NCI-H2081 treated with DMSO at 0.1 percent for 48 hours (cell line): Measurements from ENCODE around the gene CAPN13.

Experiments
- DNase-seq: peaks from one replicate; lab custom pipeline; 2025; lab: John Stamatoyannopoulos, UW

The CAPN13 gene

DNA sequence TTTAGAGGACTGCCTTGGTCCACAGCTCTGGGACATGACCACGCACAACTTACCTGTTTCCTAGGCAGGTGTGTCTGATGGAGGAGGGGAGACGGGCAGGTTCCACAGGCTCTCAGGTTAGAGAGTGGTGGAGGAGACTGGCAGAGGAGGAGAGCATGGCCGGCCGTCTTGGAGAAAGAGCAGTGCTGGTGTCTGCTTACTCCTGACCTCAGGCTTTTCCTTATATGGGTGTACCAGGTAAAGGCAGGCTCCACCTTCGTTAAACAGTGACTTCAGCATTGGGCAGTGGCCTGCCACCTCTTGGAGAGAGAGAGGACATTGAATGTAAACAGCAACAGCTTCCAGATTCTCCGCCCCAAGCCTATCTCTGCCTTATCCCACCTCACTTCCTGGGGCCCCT lies at the start of gene CAPN13:
Gene CAPN13 (minus strand): TSS at position 198 of the 400 bp plus-strand sequence. CDS start 20,121 bp downstream, outside the sequence.
- no peak for DNase-seq

DNA sequence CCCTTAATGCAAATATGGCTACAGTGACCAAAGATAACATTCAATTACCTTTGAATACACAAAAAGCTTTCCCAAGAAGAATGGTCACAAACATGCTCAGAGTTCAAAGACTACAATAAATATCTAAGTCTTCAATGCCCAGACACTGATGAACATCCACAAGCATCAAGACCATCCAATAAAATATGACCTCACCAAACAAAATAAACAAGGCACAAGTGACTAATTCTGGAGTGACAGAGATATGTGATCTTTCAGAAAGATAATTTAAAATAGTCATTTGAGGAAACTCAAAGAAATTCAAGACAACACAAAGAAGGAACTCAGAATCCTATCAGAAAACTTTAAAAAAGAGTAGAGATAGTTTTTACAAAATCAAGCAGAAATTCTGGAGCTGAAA lies 40.6 kb upstream of the CAPN13 start:
- no peak for DNase-seq

GRCh38 chr2:30847329-30847728 lies 40.1 kb upstream of the CAPN13 start:
- DNase-seq = no peak

GRCh38 chr2:30828586-30828985 lies 21.3 kb upstream of the CAPN13 start:
- DNase-seq = no peak

GRCh38 chr2:30826916-30827315 lies 19.7 kb upstream of the CAPN13 start:
- DNase-seq = no peak

GRCh38 chr2:30826481-30826880 lies 19.2 kb upstream of the CAPN13 start:
- no peak for DNase-seq

- no peak for DNase-seq
These were observed 16.2 kb upstream of the CAPN13 start for GRCh38 chr2:30823452-30823851.

GRCh38 chr2:30821960-30822359 lies 14.7 kb upstream of the CAPN13 start:
- DNase-seq = no peak

GRCh38 chr2:30820381-30821055 lies 13.3 kb upstream of the CAPN13 start:
- no peak for DNase-seq

- no peak for DNase-seq
These were observed 2.7 kb upstream of the CAPN13 start for GRCh38 chr2:30809938-30810337.

- DNase-seq = no peak
These were observed 1.4 kb upstream of the CAPN13 start for GRCh38 chr2:30808695-30809094.

- DNase-seq = no peak
These were observed 4.0 kb downstream of the CAPN13 start for GRCh38 chr2:30803281-30803680.

DNA sequence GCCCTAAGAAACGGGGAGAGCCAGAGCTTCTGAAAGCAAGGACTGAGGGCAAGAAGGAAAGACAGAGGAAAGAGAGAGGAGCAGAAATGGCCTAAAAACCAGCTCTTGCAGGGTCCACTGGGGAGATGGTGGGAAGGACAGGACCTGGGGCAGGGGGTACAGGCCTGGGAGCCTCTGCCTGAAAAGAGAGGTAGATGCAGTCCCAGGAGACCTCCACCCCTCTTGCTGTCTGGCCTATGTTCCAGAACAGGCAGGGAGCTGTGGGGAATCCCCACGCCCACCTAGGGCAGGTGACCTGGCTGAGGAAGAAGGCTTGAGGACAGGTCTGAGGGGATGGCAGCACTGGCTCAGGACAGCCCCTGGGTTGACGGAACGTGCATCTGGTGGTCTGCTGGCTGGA lies 4.6 kb downstream of the CAPN13 start:
- no peak for DNase-seq

DNA sequence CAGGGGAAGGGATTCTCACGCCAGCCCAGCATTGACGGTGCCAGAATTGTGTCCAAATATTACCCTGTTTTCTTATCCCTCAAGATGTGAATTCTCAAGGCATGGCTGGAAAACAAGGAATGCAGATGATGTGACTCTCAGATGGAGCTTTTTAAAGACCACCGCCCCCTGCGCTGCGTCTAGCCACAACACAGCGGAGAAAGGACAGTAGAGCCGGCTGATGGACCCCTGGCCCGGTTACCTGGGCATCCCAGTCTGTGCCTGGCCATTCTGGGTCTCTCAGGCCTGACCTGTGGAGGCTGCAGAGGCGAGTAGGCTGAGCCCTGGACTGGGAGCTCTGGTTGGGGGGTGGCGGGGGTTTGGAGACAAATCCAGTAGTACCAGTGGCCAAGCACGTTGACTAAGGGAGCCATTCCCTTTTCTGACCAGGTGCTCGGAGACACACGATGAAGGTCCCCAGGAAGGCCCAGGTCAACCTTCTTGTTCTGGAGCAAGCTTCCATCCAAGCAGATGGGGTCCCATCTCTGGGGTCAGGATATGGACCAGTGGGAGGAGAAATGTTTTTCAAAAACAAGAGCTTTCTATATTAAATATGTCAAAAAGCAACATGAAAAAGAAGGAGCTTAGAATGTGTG lies 5.3 kb downstream of the CAPN13 start:
- no peak for DNase-seq

DNA sequence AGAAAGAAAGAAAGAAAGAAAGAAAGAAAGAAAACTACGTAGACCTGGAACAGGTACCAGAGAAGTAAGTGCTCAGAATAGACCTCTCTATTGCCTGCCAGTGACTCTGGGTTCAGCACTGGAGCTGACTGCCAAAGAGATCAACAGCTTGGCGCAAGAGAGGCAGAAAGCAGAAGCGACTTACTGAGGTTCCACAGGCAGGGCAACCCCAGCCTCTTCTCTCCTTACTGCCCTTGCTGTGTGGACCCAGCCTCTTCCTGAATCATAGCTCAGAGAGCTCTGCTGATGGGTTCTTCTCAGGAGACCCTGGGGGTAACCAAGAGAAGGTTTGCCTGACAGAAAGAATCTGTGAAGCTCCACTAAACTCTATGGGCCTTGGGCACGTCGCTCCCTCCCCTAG lies 7.1 kb downstream of the CAPN13 start:
- DNase-seq = no peak

GRCh38 chr2:30799366-30799765 lies 7.9 kb downstream of the CAPN13 start:
- DNase-seq = no peak

DNA sequence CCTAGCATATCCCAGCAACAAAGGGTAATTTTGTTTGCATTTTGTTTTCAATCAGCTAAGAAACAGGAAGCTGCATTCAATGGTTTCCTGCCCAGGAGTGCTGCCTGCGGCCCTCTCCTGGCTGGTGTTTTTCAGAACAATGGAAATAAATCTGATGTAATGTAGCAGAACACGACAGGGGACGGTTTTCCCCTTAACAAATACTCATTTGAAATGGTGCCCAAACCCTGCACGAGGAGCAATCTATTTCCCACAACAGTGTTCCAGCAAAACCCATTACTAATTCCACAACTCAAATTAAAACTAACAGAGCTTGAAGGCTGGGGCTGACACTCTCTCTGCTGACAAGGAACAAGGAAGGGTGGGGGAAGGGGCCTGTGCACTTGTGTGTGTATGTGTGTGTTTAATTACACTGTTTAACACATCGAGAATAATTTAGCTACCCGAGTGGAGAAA lies 8.7 kb downstream of the CAPN13 start:
- no peak for DNase-seq

GRCh38 chr2:30797381-30798015 lies 9.7 kb downstream of the CAPN13 start:
- DNase-seq = no peak

DNA sequence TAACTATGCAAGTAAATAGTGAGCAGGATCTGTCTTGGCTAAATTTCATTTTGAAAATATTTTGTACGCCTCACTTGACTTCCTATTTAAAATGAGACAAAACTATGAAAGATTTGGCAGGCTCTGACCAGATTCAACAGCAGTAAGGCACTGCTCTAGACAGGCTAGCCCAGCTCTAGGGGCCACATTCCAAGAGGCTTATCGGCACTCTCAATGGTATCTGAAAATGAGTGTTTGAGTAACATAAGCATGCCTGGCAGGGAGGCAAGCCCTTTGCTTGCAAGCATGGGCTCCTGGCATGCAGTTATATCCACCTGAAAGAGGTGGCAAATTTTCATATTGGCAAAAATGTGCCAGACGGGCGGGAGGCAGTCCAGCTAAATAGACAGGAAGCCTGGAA lies 10.5 kb downstream of the CAPN13 start:
- no peak for DNase-seq

DNA sequence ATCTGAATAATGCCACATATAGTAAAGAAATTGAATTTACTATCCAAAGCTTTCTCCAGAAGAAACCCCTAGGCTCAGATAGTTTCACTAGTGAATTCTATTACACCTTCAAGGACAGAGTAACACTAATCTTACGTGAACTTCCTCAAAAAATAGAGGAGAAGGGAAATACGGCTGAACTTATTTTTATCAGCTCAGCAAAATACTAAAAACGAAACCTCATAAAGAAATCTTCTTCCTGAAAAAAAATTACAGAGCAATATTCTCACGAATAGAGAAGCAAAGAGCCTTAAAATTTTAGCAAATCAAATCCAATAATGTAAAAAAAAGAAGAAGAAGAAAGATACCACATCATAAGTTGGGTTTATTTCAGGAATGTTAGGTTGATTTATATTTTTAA lies 14.7 kb downstream of the CAPN13 start:
- no peak for DNase-seq

DNA sequence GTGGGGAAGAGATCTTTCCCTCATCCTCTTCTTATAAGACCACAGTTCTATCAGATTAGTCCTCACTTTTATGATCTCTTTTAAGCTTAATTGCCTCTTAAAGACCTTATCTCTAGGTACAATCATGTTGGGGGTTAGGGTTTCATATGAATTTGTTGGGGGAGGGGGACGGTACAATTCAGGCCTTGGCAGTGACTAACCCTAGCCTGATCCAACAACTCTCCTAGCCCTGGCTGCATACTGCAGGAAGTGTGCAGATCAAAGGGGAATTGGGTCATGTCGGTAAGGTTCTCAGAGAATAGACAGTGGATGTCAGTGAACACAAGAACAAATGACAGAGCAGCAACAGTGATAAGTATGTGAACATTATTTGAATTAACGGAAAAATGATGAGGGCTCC lies 16.4 kb downstream of the CAPN13 start:
- no peak for DNase-seq

DNA sequence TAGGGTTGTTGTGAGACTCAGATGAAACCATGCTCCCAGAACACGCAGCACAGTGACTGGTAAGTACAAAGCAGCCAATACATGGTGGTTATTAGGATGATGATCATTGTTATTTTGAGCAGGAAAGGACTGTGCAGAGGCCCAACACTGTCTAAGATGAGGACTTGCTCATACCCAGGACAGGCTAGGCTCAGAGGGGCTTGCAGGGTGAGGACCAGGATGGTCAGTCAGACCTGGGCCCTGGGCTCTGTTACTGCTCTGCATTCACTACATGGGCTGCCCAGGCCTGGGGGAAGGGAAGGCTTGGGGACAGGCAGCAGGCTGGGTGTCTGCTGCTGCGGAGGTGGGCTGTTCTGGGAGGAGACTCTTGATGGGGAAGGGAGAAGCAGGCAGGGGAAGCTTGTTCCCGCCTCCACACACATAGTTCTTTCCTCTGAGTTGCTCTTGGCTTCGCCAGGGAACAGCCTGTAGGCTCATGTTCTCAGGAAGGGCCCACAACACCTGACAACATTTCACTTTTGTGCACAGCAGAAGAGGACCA lies 17.5 kb downstream of the CAPN13 start:
- DNase-seq = no peak
